Measurements from ENCODE around the gene NOTO.

- TF ChIP-seq CTCF (IDR thresholded peaks at IDR 0.05; ENCODE audit: low read length), result no peak
- TF ChIP-seq EZH2 (optimal IDR thresholded peaks at IDR 0.05; ENCODE audit: low read depth, low read length), result no peak
- TF ChIP-seq EZH2phosphoT487 (IDR thresholded peaks at IDR 0.05; ENCODE audit: low read length), result no peak
Observed at GRCh38 chr2:73238149-73238548, 35.8 kb downstream of the NOTO start.

All from MM.1S (cell line).